Measurements from ENCODE around the gene CLASP1.

- TF ChIP-seq, protein P1, sequence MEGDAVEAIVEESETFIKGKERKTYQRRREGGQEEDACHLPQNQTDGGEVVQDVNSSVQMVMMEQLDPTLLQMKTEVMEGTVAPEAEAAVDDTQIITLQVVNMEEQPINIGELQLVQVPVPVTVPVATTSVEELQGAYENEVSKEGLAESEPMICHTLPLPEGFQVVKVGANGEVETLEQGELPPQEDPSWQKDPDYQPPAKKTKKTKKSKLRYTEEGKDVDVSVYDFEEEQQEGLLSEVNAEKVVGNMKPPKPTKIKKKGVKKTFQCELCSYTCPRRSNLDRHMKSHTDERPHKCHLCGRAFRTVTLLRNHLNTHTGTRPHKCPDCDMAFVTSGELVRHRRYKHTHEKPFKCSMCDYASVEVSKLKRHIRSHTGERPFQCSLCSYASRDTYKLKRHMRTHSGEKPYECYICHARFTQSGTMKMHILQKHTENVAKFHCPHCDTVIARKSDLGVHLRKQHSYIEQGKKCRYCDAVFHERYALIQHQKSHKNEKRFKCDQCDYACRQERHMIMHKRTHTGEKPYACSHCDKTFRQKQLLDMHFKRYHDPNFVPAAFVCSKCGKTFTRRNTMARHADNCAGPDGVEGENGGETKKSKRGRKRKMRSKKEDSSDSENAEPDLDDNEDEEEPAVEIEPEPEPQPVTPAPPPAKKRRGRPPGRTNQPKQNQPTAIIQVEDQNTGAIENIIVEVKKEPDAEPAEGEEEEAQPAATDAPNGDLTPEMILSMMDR (IDR thresholded peaks at IDR 0.05; ENCODE audit: insufficient read depth, low read length): no peak
- no peak for TF ChIP-seq POLR2AphosphoS5 (IDR thresholded peaks at IDR 0.05; ENCODE audit: low read depth)
- TF ChIP-seq, protein P2, sequence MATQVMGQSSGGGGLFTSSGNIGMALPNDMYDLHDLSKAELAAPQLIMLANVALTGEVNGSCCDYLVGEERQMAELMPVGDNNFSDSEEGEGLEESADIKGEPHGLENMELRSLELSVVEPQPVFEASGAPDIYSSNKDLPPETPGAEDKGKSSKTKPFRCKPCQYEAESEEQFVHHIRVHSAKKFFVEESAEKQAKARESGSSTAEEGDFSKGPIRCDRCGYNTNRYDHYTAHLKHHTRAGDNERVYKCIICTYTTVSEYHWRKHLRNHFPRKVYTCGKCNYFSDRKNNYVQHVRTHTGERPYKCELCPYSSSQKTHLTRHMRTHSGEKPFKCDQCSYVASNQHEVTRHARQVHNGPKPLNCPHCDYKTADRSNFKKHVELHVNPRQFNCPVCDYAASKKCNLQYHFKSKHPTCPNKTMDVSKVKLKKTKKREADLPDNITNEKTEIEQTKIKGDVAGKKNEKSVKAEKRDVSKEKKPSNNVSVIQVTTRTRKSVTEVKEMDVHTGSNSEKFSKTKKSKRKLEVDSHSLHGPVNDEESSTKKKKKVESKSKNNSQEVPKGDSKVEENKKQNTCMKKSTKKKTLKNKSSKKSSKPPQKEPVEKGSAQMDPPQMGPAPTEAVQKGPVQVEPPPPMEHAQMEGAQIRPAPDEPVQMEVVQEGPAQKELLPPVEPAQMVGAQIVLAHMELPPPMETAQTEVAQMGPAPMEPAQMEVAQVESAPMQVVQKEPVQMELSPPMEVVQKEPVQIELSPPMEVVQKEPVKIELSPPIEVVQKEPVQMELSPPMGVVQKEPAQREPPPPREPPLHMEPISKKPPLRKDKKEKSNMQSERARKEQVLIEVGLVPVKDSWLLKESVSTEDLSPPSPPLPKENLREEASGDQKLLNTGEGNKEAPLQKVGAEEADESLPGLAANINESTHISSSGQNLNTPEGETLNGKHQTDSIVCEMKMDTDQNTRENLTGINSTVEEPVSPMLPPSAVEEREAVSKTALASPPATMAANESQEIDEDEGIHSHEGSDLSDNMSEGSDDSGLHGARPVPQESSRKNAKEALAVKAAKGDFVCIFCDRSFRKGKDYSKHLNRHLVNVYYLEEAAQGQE (IDR thresholded peaks at IDR 0.05; ENCODE audit: insufficient replicate concordance, low read depth): no peak
- TF ChIP-seq GABPA (IDR thresholded peaks at IDR 0.05; ENCODE audit: low read depth): no peak
- TF ChIP-seq SPI1 (IDR thresholded peaks at IDR 0.05; ENCODE audit: borderline replicate concordance, low read depth): no peak
Measured at GRCh38 chr2:121617042-121617599, 32.1 kb downstream of the CLASP1 start.

Data from HL-60 (cell line).